Loucy (cell line): ENCODE data around the gene STON1.
"Not testable (repeated sequence)": the region's sequence is repeated elsewhere in the genome, so short reads cannot be mapped to it uniquely, and the experiment has no call there.

Experiments
- EZH2phosphoT487 ChIP-seq: fragments of 200-600 bp; IDR thresholded peaks from 2 replicates; pipeline ENCODE4 v1.6.1; 2018; ENCODE audit warnings: antibody characterized with exemption, mild to moderate bottlenecking, moderate library complexity, borderline replicate concordance
- TF ChIP-seq, protein P1 (sequence below): fragments of 200-600 bp; sonication (generic); conservative IDR thresholded peaks from 2 replicates; pipeline ENCODE4 v1.5.1; 2014; ENCODE audit warnings: mild to moderate bottlenecking, antibody characterized with exemption, low read length

DNA sequence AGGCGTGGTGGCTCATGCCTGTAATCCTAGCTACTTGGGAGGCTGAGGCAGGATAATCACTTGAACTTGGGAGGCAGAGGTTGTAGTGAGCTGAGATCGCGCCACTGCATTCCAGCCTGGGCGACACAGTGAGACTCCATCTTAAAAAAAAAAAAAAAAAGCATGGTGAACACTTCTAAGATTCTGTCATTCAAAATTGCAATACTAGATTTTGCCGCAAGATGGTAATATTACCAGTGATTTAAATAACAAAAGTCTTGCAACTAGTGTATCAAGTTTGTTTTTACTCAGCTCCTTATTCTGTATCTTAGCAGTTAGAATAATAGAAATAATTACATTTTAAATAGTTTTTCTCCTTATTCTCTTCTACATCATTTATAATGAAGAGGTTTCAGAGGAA lies 92.7 kb downstream of the STON1 start:
- TF ChIP-seq, protein P1, sequence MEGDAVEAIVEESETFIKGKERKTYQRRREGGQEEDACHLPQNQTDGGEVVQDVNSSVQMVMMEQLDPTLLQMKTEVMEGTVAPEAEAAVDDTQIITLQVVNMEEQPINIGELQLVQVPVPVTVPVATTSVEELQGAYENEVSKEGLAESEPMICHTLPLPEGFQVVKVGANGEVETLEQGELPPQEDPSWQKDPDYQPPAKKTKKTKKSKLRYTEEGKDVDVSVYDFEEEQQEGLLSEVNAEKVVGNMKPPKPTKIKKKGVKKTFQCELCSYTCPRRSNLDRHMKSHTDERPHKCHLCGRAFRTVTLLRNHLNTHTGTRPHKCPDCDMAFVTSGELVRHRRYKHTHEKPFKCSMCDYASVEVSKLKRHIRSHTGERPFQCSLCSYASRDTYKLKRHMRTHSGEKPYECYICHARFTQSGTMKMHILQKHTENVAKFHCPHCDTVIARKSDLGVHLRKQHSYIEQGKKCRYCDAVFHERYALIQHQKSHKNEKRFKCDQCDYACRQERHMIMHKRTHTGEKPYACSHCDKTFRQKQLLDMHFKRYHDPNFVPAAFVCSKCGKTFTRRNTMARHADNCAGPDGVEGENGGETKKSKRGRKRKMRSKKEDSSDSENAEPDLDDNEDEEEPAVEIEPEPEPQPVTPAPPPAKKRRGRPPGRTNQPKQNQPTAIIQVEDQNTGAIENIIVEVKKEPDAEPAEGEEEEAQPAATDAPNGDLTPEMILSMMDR = not testable (repeated sequence)
- not testable (repeated sequence) for TF ChIP-seq EZH2phosphoT487
